NCI-H2107 (cell line): ENCODE results near the gene VCX2.
"Not testable (repeated sequence)": the region's sequence is repeated elsewhere in the genome, so short reads cannot be mapped to it uniquely, and the experiment has no call there.

Source experiments
- DNase-seq: peaks from one replicate; lab custom pipeline; 2025; lab: John Stamatoyannopoulos, UW

The VCX2 gene

GRCh38 chrX:8171169-8171568, at the start of gene VCX2:
Gene VCX2, minus strand, starts transcription at chrX:8171267. Its CDS starts 624 bp downstream, at chrX:8170643.
- DNase-seq: not testable (repeated sequence)

GRCh38 chrX:8204943-8205342, 33.9 kb upstream of the VCX2 start:
- DNase-seq: no peak

GRCh38 chrX:8204169-8204935, 33.3 kb upstream of the VCX2 start:
- no peak for DNase-seq

- no peak for DNase-seq
Measured at GRCh38 chrX:8201896-8202331, 30.8 kb upstream of the VCX2 start.

- no peak for DNase-seq
Measured at GRCh38 chrX:8196776-8197175, 25.7 kb upstream of the VCX2 start.

GRCh38 chrX:8194216-8194615, 23.1 kb upstream of the VCX2 start:
- no peak for DNase-seq

- DNase-seq: no peak
Measured at GRCh38 chrX:8192276-8192675, 21.2 kb upstream of the VCX2 start.

GRCh38 chrX:8191022-8191421, 20.0 kb upstream of the VCX2 start:
- DNase-seq: no peak

GRCh38 chrX:8190341-8190830, 19.3 kb upstream of the VCX2 start:
- DNase-seq: no peak

- DNase-seq: peak; percentile 32
Measured at GRCh38 chrX:8189096-8189830, 18.2 kb upstream of the VCX2 start.

GRCh38 chrX:8183346-8183745, 12.3 kb upstream of the VCX2 start:
- DNase-seq: no peak

- DNase-seq: no peak
Measured at GRCh38 chrX:8179656-8180055, 8.6 kb upstream of the VCX2 start.

GRCh38 chrX:8154011-8154410, 17.1 kb downstream of the VCX2 start:
- DNase-seq: not testable (repeated sequence)

GRCh38 chrX:8147226-8147625, 23.8 kb downstream of the VCX2 start:
- DNase-seq: no peak

GRCh38 chrX:8144925-8145324, 26.1 kb downstream of the VCX2 start:
- DNase-seq: no peak

GRCh38 chrX:8141896-8142295, 29.2 kb downstream of the VCX2 start:
- DNase-seq: no peak

- DNase-seq: no peak
Measured at GRCh38 chrX:8140986-8141744, 29.9 kb downstream of the VCX2 start.

- no peak for DNase-seq
Measured at GRCh38 chrX:8139716-8140115, 31.4 kb downstream of the VCX2 start.

GRCh38 chrX:8138252-8138651, 32.8 kb downstream of the VCX2 start:
- no peak for DNase-seq

- no peak for DNase-seq
Measured at GRCh38 chrX:8126648-8127047, 44.4 kb downstream of the VCX2 start.

GRCh38 chrX:8126092-8126491, 45.0 kb downstream of the VCX2 start:
- DNase-seq: no peak

GRCh38 chrX:8125566-8125965, 45.5 kb downstream of the VCX2 start:
- no peak for DNase-seq

- no peak for DNase-seq
Measured at GRCh38 chrX:8122538-8122937, 48.5 kb downstream of the VCX2 start.
